CD4-positive, alpha-beta T cell (primary cell): ENCODE measurements around the gene DPEP2NB. TPM values are rescaled to one million over a fixed set of nuclear protein-coding genes. Genes with fewer than 3 reads are reported as not detected.

ENCODE experiments used
- ATAC-seq: fragments of 200-7000 bp; cut with Tn5 transposase; one replicate; pipeline ENCODE4 v1.10.0; 2022; ENCODE audit warnings: mild to moderate bottlenecking; ENCODE audit not compliant: poor library complexity
- CTCF ChIA-PET: fragments of 350-600 bp; sonication (Branson Sonifier 250); formaldehyde crosslinking; loops from one replicate; lab custom pipeline; 2021; ENCODE audit warnings: antibody characterized with exemption, inconsistent platforms; lab: Charles Lee
- POLR2A ChIA-PET: fragments of 350-600 bp; sonication (Branson Sonifier 250); formaldehyde crosslinking; loops from one replicate; lab custom pipeline; 2021; ENCODE audit warnings: antibody characterized with exemption, inconsistent platforms; lab: Charles Lee
- DNase-seq, 14 experiments: peaks; one replicate each; pipeline ENCODE4 v3.0.0-alpha.2; 2013 to 2020; ENCODE audit warnings: mixed read lengths in 2 of 14
- H3K27ac ChIP-seq, 2 donors: one replicate each; pipeline versions ENCODE4 v1.5.1 to v1.7.0; 2013; ENCODE audit warnings: low read length in 2 of 2, low read depth in 1 of 2, mild to moderate bottlenecking in 1 of 2
- H3K27me3 ChIP-seq, 2 experiments: 1 replicate in 1 of 2; 2 replicates in 1 of 2; pipeline versions ENCODE4 v1.6.1 to v1.7.0; 2013; ENCODE audit warnings: low read length in 2 of 2, control low read depth in 1 of 2, mild to moderate bottlenecking in 1 of 2, moderate library complexity in 1 of 2; ENCODE audit not compliant: insufficient read depth in 2 of 2, control insufficient read depth in 1 of 2
- H3K36me3 ChIP-seq: one replicate; pipeline ENCODE4 v1.6.1; 2013; ENCODE audit warnings: low read length, control low read depth; ENCODE audit not compliant: insufficient read depth
- H3K4me1 ChIP-seq: one replicate; pipeline ENCODE4 v1.6.1; 2013; ENCODE audit warnings: low read length, control low read depth; ENCODE audit not compliant: insufficient read depth
- H3K4me3 ChIP-seq: one replicate; pipeline ENCODE4 v1.5.1; 2013; ENCODE audit warnings: mild to moderate bottlenecking, low read length, moderate library complexity
- H3K9me3 ChIP-seq, 2 experiments: 1 replicate in 1 of 2; 2 replicates in 1 of 2; pipeline versions ENCODE4 v1.6.1 to v1.7.0; 2013; ENCODE audit warnings: low read length in 2 of 2, mild to moderate bottlenecking in 2 of 2, control low read depth in 1 of 2, moderate library complexity in 1 of 2; ENCODE audit not compliant: control insufficient read depth in 1 of 2, insufficient read depth in 1 of 2
- H3K27ac Mint-ChIP-seq: one replicate; pipeline ENCODE4 v1.8.0; 2020; ENCODE audit warnings: mixed read lengths
- H3K27me3 Mint-ChIP-seq: one replicate; pipeline ENCODE4 v1.8.0; 2021; ENCODE audit warnings: mixed read lengths
- H3K36me3 Mint-ChIP-seq: one replicate; pipeline ENCODE4 v1.8.0; 2021; ENCODE audit warnings: low read depth, mixed read lengths
- H3K4me1 Mint-ChIP-seq: one replicate; pipeline ENCODE4 v1.8.0; 2021; ENCODE audit warnings: low read depth, mixed read lengths
- H3K4me3 Mint-ChIP-seq: one replicate; pipeline ENCODE4 v1.8.0; 2020; ENCODE audit warnings: mild to moderate bottlenecking, mixed read lengths
- H3K9me3 Mint-ChIP-seq: one replicate; pipeline ENCODE4 v1.8.0; 2020; ENCODE audit warnings: mixed read lengths
- intact Hi-C, 2 experiments: fragments of 100-400 bp; cut with DNase I in 1 of 2; cut with micrococcal nuclease in 1 of 2; formaldehyde crosslinking; loops; one replicate each; pipeline versions ENCODE4 v1.15.1 to v1.9.0; 2023 to 2025; cut with DNase I, micrococcal nuclease
- total RNA-seq, 174 experiments: library from RNA in 2 of 174; stranded (reverse) in 2 of 174; gene quantifications; one replicate each; pipeline ENCODE4 v1.2.3 and lab custom pipeline; 2021 to 2026
- TF ChIP-seq, protein P1 (sequence below): fragments of 200-600 bp; IDR thresholded peaks from one replicate; pipeline ENCODE4 v1.8.0; 2022; ENCODE audit warnings: antibody characterized with exemption, mild to moderate bottlenecking

Gene DPEP2NB
- total RNA-seq, 2 experiments from 2014 or later, result not detected

- POLR2A ChIA-PET, result interaction anchor here (0.8 to 3.0 kb wide), 5 partner anchors 12 to 333 kb away, joined by 3 to 23 read pairs (median 5); partner anchors contain the start of genes ACD, DDX28, DUS2 and PSMB10
- H3K9me3 Mint-ChIP-seq, result no peaks in the 10 kb centered on the region
- peak overlapping the region; percentile 93 for H3K27ac Mint-ChIP-seq
- H3K4me3 ChIP-seq, result peak overlapping the region; percentile 63
- CTCF ChIA-PET, result interaction anchor here (0.6 to 1.2 kb wide), 2 partner anchors 48 to 211 kb away, joined by 3 to 12 read pairs; no protein-coding TSS in a partner anchor
- no peaks in the 10 kb centered on the region for H3K27me3 Mint-ChIP-seq
- peaks cover 55% of the 10 kb centered on the region for H3K4me1 ChIP-seq
- intact Hi-C loops, result loop anchor here (1.0 to 2.0 kb wide), 4 partner anchors 29 to 237 kb away; partner anchors contain the start of genes DDX28 (in 2 of the 2) and DUS2 (in 2 of the 2)
- TF ChIP-seq, protein P1, sequence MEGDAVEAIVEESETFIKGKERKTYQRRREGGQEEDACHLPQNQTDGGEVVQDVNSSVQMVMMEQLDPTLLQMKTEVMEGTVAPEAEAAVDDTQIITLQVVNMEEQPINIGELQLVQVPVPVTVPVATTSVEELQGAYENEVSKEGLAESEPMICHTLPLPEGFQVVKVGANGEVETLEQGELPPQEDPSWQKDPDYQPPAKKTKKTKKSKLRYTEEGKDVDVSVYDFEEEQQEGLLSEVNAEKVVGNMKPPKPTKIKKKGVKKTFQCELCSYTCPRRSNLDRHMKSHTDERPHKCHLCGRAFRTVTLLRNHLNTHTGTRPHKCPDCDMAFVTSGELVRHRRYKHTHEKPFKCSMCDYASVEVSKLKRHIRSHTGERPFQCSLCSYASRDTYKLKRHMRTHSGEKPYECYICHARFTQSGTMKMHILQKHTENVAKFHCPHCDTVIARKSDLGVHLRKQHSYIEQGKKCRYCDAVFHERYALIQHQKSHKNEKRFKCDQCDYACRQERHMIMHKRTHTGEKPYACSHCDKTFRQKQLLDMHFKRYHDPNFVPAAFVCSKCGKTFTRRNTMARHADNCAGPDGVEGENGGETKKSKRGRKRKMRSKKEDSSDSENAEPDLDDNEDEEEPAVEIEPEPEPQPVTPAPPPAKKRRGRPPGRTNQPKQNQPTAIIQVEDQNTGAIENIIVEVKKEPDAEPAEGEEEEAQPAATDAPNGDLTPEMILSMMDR, result peak; percentile 92
- peaks cover 21% of the 10 kb centered on the region for H3K36me3 ChIP-seq
- peak; percentile 69 to 93 (median 78) for DNase-seq
- H3K9me3 ChIP-seq, result peaks cover 0 to 12% of the 10 kb centered on the region in 2 experiments
- ATAC-seq, result peak; percentile 91
- peaks cover 36% of the 10 kb centered on the region for H3K4me1 Mint-ChIP-seq
- H3K27ac ChIP-seq, result peak overlapping the region; percentile 76 to 90
- H3K36me3 Mint-ChIP-seq, result peaks cover 27% of the 10 kb centered on the region
- peak overlapping the region; percentile 89 for H3K4me3 Mint-ChIP-seq
- no peaks in the 10 kb centered on the region for H3K27me3 ChIP-seq
These were observed 22.3 kb downstream of the DPEP2NB start for GRCh38 chr16:67993207-67994039.

- peaks cover 0 to 5% of the 10 kb centered on the region in 2 experiments for H3K9me3 ChIP-seq
- intact Hi-C loops, result loop anchor here (1.0 to 2.0 kb wide), 4 partner anchors 30 to 238 kb away; partner anchors contain the start of genes DDX28 (in 2 of the 2) and DUS2 (in 2 of the 2)
- Mint-ChIP-seq H3K36me3 (peaks cover 27% of the 10 kb centered on the region), H3K4me1 (peaks cover 39% of the 10 kb centered on the region), H3K27ac (peak overlapping the region; percentile 93), H3K4me3 (peak overlapping the region; percentile 15), H3K9me3 (no peaks in the 10 kb centered on the region), H3K27me3 (no peaks in the 10 kb centered on the region)
- TF ChIP-seq, protein P1, result no peak
- H3K27me3 ChIP-seq, result no peaks in the 10 kb centered on the region
- CTCF ChIA-PET, result no interaction called here
- peaks cover 21% of the 10 kb centered on the region for H3K36me3 ChIP-seq
- ATAC-seq (no peak), DNase-seq (no peak)
- H3K4me3 ChIP-seq, result peak overlapping the region; percentile 63
- peaks cover 50% of the 10 kb centered on the region for H3K4me1 ChIP-seq
- peak overlapping the region; percentile 70 to 76 for H3K27ac ChIP-seq
- POLR2A ChIA-PET, result interaction anchor here (1.1 to 1.7 kb wide), 3 partner anchors 11 to 48 kb away, joined by 4 to 6 read pairs (median 4); no protein-coding TSS in a partner anchor
These were observed 23.0 kb downstream of the DPEP2NB start for GRCh38 chr16:67992661-67993206.

DNA sequence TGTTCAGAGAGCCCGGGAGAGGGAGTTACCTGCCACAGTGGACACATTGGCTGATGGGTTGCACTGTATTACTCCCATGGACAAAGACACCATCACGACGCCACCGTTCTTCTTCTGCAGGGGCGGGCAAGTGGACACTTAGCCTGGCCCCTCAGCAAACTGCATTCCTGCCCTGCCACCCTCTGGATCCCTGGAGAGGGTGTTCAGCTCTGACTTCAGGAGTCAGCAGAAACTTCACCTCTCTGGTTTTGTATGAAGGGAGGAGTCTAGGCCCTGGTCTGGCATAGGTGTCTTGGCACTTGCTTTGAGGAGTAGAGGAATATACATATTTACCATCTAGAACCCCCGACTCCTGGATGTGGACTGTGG lies 25.7 kb downstream of the DPEP2NB start:
- H3K27me3 ChIP-seq, result no peaks in the 10 kb centered on the region
- H3K4me1 ChIP-seq, result peaks cover 31% of the 10 kb centered on the region
- H3K27ac ChIP-seq, result peak overlapping the region in 1 of 2 donors; percentile 11

More for the DNA sequence above, 25.7 kb downstream of the DPEP2NB start:
- no peaks in the 10 kb centered on the region for H3K9me3 ChIP-seq
- H3K9me3 Mint-ChIP-seq, result no peaks in the 10 kb centered on the region
- no peak for ATAC-seq
- peaks cover 17% of the 10 kb centered on the region for H3K36me3 ChIP-seq
- no peaks in the 10 kb centered on the region for H3K27me3 Mint-ChIP-seq
- peaks cover 30% of the 10 kb centered on the region for H3K4me1 Mint-ChIP-seq
- no peak overlapping the region for H3K4me3 Mint-ChIP-seq
- ChIA-PET POLR2A (interaction anchor here (1.2 kb wide), 1 partner anchor 55 kb away, joined by 7 read pairs; no protein-coding TSS in a partner anchor), CTCF (no interaction called here)
- no peak for DNase-seq
- peaks cover 9% of the 10 kb centered on the region for H3K36me3 Mint-ChIP-seq
- H3K4me3 ChIP-seq, result no peak overlapping the region
- H3K27ac Mint-ChIP-seq, result peak overlapping the region; percentile 60
- intact Hi-C loops, result no loop called here
- TF ChIP-seq, protein P1, result no peak
